ENCODE measurements around the gene GAS2. TPM values are rescaled to one million over a fixed set of nuclear protein-coding genes. Genes with fewer than 3 reads are reported as not detected.

Gene GAS2
- total and polyA plus RNA-seq, 9 of the 15 experiments (the other 6 are each of a cell fraction or from before 2014, with no cell fraction given), result 0.77 to 1.9 (median 1.1) TPM

- POLR2A ChIA-PET, result no interaction called here
- Histone ChIP-seq H3K4me3 (no peak overlapping the region), H3K79me2 (ENCODE audit: control insufficient read depth, insufficient read depth, low read length) (no peaks in the 10 kb centered on the region), H3K27ac (ENCODE audit: extremely low read depth, low read depth, low read length) (no peak overlapping the region), H3K36me3 (ENCODE audit: control insufficient read depth, insufficient read depth, low read length) (no peaks in the 10 kb centered on the region), H3K9ac (ENCODE audit: insufficient read depth in 1 of 2, low read depth in 2 of 2, low read length in 2 of 2) (no peak overlapping the region), H3K4me1 (replicated peaks in 1 of 2; ENCODE audit: control insufficient read depth in 2 of 2, insufficient read depth in 2 of 2, low read length in 2 of 2) (no peaks in the 10 kb centered on the region), H3K9me3 (replicated peaks; ENCODE audit: control insufficient read depth, insufficient read depth, low read depth, low read length) (no peaks in the 10 kb centered on the region), H3K27me3 (ENCODE audit: control insufficient read depth in 2 of 2, insufficient read depth in 2 of 2, low read length in 2 of 2) (no peaks in the 10 kb centered on the region), H3K9me1 (ENCODE audit: control insufficient read depth, insufficient read depth, low read length) (no peaks in the 10 kb centered on the region), H3K4me2 (ENCODE audit: insufficient read depth, low read length) (no peak overlapping the region), H2AFZ (ENCODE audit: low read depth, low read length) (no peak overlapping the region), H4K20me1 (replicated peaks; ENCODE audit: control insufficient read depth, insufficient read depth, low read length) (no peaks in the 10 kb centered on the region)
- ATAC-seq, result no peak
- WGBS (ENCODE audit: insufficient coverage, low coverage, missing lambda C conversion rate), result 16% methylated on average over 2 of the region's 2 CpGs
- intact Hi-C loops (cut with micrococcal nuclease) (no loop called here), in situ Hi-C loops (cut with MboI) (no loop called here)
- DNase-seq (ENCODE audit: extremely low read depth in 1 of 4, low spot score in 3 of 4), result no peak
- CTCF ChIA-PET (ENCODE audit: low intra/inter-chr PET ratio), result no interaction called here
- no TSS peak for BruUV-seq (replicated peaks)
- no peak for FAIRE-seq
- TF ChIP-seq RERE (CRISPR knock-in tag; IDR thresholded peaks at IDR 0.05; ENCODE audit: borderline replicate concordance) (no peak), PRDM10 (IDR thresholded peaks at IDR 0.05; ENCODE audit: partially characterized antibody) (no peak), ATF7 (IDR thresholded peaks at IDR 0.05) (peak; percentile 43; the same call in 1 of the 2 replicates), ZNF764 (CRISPR knock-in tag; IDR thresholded peaks at IDR 0.05; ENCODE audit: low read depth) (no peak), ETV1 (tag; conservative IDR thresholded peaks at IDR 0.05; ENCODE audit: low read depth) (no peak), SAFB (IDR thresholded peaks at IDR 0.05; ENCODE audit: borderline replicate concordance, low read depth, low read length) (no peak), MLLT1 (IDR thresholded peaks at IDR 0.05) (no peak), CEBPB (tag; IDR thresholded peaks at IDR 0.05) (0 out of 2 replicates have a peak, but pooled peaks have one; percentile 10), GATAD2A (IDR thresholded peaks at IDR 0.05) (no peak)
These were observed 98.3 kb downstream of the GAS2 start for GRCh38 chr11:22764735-22765134.

Data from K562 (cell line).